Erythroblast (primary cell): ENCODE data around the gene NR2F1-AS1.

Experiments
- GATA1 ChIP-seq: IDR thresholded peaks from 2 replicates; pipeline ENCODE4 v1.6.1; 2011; ENCODE audit warnings: low read depth, mild to moderate bottlenecking, control low read depth, low read length, moderate library complexity
- POLR2A ChIP-seq: IDR thresholded peaks from 2 replicates; pipeline ENCODE4 v1.6.1; 2011; ENCODE audit warnings: mild to moderate bottlenecking, low read length

DNA sequence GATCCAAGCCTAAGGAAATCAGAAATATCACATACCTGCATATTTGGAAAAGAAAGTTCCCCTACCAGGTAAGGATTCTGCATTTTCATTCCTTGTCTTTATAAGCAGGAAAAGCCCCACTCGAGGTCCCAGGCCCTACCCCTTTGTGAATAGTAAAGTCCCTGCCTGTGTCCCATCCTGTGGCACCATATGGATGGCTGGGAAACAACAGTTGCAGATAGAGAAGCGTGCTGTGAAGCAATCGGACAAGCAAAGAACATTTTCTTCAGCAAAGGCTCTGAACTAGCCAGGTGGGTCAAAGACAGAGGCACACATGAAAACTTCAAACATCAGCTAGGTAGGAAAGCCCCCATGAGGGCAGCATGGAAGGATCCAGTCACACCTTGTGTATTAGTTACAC is 169.3 kb downstream of the NR2F1-AS1 start:
- no peak for TF ChIP-seq POLR2A
- no peak for TF ChIP-seq GATA1
